GM18951 (cell line): ENCODE results near the gene MRAP2.
"Not testable (repeated sequence)": the region's sequence is repeated elsewhere in the genome, so short reads cannot be mapped to it uniquely, and the experiment has no call there.

Experiments
- POLR2A ChIP-seq: IDR thresholded peaks from 4 replicates; pipeline ENCODE4 v1.6.1; 2011; ENCODE audit warnings: mild to moderate bottlenecking; ENCODE audit not compliant: insufficient read length, insufficient read depth; ENCODE audit errors: extremely low read depth
- in situ Hi-C: fragments of 300-500 bp; cut with MboI; formaldehyde crosslinking; loops from one replicate; pipeline ENCODE4 v1.12.0; 2022; ENCODE audit warnings: low sequenced_read_pairs, mixed read lengths, inconsistent platforms; ENCODE audit not compliant: unreplicated experiment

Gene MRAP2

GRCh38 chr6:84017709-84018452 lies 15.7 kb upstream of the MRAP2 start:
- in situ Hi-C loops: no loop called here
- no peak for TF ChIP-seq POLR2A

GRCh38 chr6:84018453-84019061 lies 15.0 kb upstream of the MRAP2 start:
- in situ Hi-C loops: no loop called here
- TF ChIP-seq POLR2A: no peak

GRCh38 chr6:84019141-84019841 lies 14.3 kb upstream of the MRAP2 start:
- in situ Hi-C loops: no loop called here
- no peak for TF ChIP-seq POLR2A

GRCh38 chr6:84019842-84020211 lies 13.7 kb upstream of the MRAP2 start:
- no peak for TF ChIP-seq POLR2A
- in situ Hi-C loops: no loop called here

GRCh38 chr6:84021625-84022024 lies 11.9 kb upstream of the MRAP2 start:
- in situ Hi-C loops: no loop called here
- no peak for TF ChIP-seq POLR2A

GRCh38 chr6:84026721-84027164 lies 6.8 kb upstream of the MRAP2 start:
- in situ Hi-C loops: no loop called here
- TF ChIP-seq POLR2A: no peak

GRCh38 chr6:84027340-84028181 lies 6.0 kb upstream of the MRAP2 start:
- TF ChIP-seq POLR2A: no peak
- in situ Hi-C loops: no loop called here

- no peak for TF ChIP-seq POLR2A
- in situ Hi-C loops: no loop called here
These were observed 5.2 kb upstream of the MRAP2 start for GRCh38 chr6:84028350-84028749.

- in situ Hi-C loops: not testable (repeated sequence)
These were observed 1.6 kb upstream of the MRAP2 start for GRCh38 chr6:84032000-84032399.

GRCh38 chr6:84035484-84035883 lies 1.9 kb downstream of the MRAP2 start:
- TF ChIP-seq POLR2A: no peak
- in situ Hi-C loops: no loop called here

- TF ChIP-seq POLR2A: no peak
- in situ Hi-C loops: no loop called here
These were observed 4.0 kb downstream of the MRAP2 start for GRCh38 chr6:84037425-84038089.

GRCh38 chr6:84042603-84043002 lies 9.0 kb downstream of the MRAP2 start:
- in situ Hi-C loops: no loop called here
- no peak for TF ChIP-seq POLR2A

- in situ Hi-C loops: no loop called here
- no peak for TF ChIP-seq POLR2A
These were observed 10.0 kb downstream of the MRAP2 start for GRCh38 chr6:84043555-84043954.
